Dedifferentiated amniotic fluid mesenchymal stem cell (primary cell): Measurements from ENCODE around the gene NCBP2.
"Not testable (repeated sequence)": the region's sequence is repeated elsewhere in the genome, so short reads cannot be mapped to it uniquely, and the experiment has no call there.

Source experiments
- DNase-seq: peaks from one replicate; pipeline ENCODE4 v3.0.0-alpha.2; 2016; ENCODE audit errors: extremely low spot score

Gene NCBP2

DNA sequence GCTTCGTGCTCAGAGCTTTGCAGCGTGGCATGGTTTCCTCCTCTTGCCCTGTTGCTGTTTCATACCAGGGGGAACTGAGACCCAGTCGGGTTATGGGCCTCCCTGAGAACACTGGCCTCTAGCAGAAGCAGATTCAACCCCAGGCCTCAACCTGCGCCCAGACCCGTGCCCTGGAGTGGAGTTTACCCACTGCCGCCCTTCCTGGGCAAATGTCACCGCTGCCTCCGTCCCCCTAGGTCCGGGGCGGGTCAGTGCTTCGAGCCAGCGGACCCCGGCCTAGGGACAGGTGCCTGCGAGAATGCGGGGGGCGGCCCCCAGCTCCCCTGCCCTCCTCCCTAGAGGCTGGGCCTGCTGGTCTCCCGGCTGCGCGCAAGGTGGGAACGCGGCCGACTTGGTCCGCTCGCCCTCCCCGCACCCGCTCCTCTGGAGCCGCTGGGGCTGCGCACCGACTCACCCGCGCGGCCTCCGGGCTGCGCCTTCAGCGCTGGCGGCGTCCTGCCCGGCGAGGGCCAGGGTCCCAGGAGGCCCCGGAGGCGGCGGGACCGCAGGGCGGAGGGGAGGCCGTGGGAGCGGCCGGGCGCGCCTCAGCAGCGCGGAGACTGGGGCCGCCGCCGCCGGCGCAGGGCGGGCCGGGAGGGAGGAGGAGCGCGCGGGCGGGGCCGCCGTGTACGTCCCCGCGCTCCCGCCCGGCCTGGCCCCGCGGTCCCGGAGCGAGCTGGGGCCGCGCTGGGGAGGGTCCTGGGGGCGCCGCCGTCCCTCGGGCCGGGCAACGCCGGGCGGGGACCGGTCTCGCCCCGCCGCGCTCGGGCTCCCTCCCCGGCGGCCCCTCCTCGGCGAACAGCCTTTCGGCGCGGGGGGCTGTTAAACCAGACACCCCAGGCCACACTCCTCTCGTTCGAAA is 26.2 kb upstream of the NCBP2 start, which contains the start of gene PIGZ:
Gene PIGZ, minus strand, starts transcription at position 601 of the 901 bp plus-strand sequence. CDS start 16,802 bp downstream, outside the sequence.
- no peak for DNase-seq

DNA sequence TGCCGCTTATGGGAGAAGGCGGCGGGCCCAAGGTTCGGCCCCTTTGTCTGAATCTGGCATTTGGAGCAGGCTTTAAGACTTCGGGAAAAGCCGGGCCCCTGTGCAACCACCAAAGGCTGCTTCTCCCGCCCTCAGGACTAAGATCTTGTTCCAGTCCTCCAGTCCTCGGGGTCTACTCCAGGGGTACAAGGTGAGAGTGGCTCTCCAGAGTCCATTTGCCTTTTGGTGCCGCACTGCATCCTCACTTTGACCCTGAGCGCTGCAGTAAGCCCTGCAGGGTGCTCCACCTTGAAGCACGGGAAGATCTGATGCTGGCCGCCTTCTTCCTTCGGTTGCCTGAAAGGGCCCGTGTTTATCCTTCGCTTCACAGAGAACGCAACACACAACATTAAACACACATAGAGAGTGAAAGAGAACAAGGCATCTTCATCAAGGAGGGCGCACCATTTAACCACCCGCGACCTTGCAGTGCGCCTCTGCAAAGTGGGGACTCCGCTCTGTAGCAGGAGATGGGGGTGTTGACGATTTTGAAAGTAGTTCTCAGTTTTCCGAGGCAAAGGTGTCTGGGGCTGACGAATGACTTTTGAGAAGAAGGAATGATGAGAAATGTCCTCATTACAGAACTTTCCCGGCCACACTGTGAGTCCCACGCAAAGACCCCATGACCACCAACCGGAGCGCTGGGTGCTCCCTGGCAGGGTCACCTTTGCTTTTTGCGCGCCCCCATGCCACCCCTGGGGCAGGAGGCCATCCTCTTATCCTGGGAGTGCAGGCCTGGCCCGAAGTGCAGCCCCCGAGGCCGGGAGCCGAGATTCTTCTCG is 25.3 kb upstream of the NCBP2 start:
- DNase-seq: no peak

DNA sequence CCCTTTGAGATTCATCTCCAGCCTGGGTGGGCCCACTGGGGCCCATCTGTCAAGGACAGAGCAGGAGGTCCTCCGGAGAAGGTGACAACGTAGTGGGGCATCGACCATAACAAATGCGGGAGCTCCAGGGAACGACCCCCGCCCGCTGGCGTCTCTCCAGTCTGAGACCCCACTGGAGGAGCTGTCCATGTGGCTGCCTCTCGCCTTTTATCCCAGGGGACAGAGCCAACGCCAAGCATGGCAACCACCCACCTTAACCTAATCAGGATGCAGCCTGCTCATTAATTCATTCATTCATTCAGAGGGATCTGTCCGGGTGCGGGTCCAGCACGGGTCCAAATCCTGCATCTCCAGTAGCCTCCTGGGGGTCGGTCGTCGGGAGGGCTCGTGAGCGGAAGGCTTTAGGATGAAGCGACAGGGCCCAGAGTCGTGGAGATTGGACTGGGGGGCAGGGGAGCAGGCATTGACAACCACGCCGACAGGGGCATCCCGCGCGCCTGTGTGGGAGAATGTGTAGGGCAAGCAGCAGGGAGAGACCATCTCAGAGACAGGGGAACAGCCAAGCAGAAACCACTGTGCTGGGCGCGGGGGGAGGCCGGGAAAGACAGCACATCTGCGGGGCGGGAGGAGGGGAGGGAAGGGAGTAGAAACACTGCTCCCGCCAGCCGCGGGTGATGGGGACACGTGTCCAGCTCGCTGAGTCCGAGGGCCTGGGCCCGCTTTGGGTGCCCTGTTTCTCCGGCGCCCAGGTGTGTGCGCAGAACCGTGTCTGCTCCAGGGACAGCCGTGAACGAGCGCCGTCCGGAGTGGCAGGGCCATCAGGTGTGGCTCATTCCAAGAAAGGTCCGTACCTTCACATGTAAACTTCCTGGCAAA is 24.4 kb upstream of the NCBP2 start:
- DNase-seq: no peak

DNA sequence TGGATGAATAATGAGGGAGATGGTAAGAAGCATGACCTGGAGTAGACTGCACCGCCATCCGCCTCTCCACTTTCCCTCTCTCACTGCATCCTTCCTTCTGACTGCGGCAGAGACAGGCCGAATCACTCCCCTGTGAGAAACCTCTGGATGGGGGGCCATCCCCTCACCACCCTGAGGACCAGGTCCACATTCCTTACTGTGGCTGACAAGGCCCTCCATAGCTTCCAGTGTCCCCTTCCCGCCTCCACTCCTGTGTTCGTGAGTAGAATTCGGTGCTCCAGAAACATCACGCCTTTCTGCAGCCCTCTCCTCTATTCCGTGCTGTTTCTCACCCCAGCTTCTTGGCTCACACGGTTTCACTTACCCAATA is 23.5 kb upstream of the NCBP2 start:
- no peak for DNase-seq

DNA sequence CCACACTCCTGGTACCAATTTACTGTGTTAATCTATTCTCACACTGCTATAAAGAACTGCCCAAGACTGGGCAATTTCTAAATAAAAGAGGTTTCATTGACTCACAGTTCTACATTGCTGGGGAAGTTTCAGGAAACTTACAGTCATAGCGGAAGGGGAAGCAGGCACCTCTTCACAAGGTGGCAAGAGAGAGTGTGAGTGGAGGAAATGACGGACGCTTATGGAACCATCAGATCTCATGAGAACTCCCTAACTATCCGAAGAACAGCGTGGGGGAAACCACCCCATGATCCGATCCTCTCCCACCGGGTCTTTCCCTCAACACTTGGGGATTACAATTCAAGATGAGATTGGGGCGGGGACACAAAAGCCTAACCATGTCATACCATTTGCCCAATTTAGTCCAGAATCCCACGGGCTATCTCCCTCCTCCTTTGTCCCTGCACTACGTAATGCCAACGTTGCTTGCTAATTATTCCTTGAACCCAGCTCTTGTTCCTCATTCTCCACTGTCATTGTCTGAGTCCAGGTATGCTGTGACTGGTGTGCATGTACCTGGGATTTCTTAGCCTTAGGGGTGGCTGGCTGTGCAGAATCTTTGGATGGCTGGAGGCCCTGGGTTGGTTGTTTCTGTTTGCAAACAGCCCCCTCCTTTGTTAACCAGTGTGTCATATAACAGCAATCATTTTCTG is 22.9 kb upstream of the NCBP2 start:
- no peak for DNase-seq

DNA sequence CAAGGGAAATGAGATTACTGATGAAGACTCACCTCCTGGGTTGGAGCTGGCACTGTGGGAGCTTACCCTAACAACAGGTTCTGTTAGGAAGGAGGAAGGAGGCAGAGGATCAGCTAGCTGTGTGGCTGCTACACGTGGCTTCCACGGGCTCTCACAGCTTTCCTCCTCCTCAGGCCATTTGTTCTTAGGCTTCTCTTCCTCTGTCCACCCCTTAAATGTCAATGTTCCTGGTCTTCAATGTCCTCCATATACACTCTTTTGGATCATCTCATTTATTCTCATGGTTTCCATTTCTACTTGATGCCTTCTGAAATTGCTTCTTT is 21.3 kb upstream of the NCBP2 start:
- no peak for DNase-seq

DNA sequence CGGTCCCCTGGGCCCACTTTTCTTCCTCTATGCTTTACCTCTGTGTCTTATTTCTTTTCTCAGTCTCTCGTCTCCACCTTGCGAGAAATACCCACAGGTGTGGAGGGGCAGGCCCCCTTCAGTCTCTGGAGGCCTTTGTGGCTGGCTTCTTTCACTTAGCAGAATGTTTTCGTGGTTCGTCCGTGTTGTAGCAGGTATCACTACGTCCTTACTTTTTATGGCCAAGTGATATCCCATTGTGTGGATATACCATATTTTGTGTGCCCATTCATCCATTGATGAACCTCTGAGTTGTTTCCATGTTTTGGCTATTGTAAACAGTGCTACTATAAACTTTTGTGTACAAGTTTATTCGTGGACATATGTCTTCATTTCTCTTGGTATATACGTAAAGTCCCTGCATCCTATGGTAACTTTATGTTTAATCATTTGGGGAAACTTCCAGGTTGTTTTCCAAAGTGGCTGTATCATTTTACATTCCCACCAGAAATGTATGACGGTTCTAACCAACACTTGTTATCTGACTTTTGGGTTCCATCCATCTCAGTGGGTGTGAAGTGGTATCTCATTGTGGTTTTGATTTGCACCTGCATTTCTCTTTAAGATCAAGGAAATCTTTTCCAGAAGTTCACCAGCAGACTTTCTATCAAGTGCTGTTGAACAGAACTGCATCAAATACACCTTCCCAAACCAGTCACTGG is 20.8 kb upstream of the NCBP2 start:
- no peak for DNase-seq

DNA sequence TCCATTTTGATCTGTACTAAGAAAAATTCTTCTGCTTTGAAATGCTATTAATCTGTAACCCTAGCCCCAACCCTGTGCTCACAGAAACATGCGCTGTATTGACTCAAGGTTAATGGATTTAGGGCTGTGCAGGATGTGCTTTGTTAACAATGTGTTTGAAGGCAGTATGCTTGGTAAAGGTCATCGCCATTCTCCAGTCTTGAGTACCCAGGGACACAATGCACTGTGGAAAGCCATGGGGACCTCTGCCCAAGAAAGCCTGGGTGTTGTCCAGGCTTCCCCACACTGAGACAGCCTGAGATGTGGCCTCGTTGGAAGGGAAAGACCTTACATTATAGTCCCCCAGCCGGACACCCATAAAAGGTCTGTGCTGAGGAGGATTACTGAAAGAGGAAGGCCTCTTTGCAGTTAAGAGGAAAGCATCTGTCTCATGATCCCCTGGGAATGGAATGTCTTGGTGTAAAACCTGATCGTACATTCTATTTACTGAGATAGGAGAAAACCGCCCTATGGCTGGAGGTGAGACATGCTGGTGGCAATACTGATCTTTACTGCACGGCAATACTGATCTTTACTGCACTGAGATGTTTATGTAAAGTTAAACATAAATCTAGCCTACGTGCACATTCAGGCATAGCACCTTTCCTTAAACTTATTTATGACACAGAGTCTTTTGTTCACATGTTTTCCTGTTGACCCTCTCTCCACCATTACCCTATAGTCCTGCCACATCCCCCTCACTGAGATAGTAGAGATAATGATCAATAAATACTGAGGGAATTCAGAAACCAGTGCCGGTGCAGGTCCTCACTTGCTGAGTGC is 20.0 kb upstream of the NCBP2 start:
- no peak for DNase-seq

DNA sequence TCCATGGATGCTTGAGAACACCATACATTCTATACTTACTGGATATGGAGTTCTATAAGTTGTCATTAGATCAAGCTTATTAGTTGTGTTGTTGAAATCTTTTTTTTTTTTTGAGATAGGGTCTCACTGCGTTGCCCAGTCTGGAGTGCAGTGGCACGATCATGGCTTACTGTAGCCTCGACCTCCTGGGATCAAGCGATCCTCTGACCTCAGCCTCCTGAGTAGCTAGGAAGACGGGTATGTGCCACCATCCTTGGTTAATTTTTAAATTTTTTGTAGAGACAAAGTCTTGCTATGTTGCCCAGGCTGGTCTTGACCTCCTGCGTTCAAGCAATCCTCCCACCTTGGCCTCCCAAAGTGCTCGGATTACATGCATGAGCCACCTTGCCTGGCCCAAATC is 12.5 kb upstream of the NCBP2 start:
- no peak for DNase-seq

DNA sequence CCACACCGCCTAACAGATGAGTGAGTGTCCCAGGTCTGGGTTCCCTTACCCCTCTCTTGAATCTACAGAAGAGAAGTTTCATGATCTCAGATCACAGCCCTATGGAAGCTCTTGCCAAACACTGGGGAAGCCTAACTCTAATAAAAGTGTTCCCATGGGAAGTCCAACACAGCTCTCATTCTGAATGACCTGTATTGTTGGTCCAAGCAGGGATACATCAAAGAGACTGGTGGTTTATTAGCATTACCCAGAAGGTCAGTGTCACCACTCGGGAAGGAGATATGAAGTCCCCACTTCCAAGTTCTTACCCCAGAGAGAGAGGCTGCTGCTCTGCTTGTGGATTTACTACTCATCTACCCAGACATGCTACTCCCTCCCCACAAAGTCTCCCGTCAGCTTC is 9.0 kb upstream of the NCBP2 start:
- no peak for DNase-seq

DNA sequence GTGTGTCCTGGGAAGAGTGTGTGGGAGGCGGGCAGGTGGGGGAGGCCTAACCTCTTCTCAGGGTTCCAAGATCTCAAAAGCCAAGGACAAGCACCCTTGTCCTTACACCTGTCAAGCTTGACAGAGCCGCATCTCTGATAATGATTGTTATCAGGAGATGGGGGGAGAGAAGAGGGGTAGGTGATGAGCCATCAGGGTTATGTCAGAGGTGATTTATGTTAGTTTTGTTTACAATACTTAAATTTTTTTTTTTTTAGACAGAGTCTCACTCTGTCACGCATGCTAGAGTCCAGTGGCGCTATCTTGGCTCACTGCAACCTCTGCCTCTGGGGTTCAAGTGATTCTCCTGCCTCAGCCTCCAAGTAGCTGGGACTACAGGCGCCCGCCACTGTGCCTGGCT is 7.4 kb upstream of the NCBP2 start:
- DNase-seq: no peak

DNA sequence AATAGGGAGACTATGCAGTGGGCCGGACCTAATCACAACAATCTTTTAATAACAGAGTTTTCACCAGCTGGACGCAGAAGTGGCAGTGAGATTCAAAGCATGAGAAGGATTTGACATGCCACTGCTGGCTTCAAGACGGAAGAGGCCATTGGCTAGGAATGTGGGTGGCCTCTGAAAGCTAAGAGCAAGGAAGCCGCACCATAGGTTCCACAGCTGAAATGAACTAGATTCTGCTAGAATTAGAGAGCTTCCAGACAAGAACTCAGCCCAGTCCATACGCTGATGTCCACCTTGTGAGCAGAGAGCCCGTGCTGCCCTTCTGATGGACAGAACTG is 6.9 kb upstream of the NCBP2 start:
- no peak for DNase-seq

DNA sequence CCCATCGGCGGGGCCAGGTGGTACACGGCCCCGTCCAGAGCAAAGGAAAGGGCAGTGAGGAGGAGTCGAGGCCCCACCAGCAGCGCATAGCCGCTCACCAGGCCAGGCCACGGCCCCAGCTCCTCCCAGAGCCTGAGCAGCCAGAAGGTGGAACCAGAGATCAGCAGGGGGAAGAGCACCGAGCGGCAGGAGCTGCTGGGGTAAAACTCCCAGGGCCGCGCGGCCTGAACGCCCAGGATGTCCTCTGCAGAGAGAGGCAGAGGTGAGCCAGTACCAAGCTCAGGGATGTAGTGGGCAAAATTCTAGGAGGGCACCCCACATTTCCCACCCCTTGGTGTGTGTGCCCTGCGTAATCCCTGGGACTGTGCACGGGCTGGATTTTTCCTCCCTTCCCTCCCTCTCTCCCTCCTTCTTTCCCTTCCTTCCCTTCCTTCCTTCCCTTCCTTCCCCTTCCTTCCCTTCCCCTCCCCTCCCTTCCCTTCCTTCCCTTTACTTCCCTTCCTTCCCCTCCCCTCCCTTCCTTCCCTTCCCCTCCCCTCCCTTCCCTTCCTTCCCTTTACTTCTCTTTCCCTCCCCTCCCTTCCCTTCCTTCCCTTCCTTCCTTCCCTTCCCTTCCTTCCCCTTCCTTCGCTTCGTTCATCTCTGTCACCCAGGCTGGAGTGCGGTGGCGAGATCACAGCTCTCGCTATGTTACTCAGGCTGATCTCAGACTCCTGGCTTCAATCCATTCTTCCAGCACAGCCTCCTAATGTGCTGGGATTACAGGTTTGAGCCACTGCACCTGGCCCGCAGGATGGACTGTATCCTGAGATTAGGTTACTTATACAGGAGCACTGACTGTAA is 6.3 kb upstream of the NCBP2 start:
- no peak for DNase-seq

DNA sequence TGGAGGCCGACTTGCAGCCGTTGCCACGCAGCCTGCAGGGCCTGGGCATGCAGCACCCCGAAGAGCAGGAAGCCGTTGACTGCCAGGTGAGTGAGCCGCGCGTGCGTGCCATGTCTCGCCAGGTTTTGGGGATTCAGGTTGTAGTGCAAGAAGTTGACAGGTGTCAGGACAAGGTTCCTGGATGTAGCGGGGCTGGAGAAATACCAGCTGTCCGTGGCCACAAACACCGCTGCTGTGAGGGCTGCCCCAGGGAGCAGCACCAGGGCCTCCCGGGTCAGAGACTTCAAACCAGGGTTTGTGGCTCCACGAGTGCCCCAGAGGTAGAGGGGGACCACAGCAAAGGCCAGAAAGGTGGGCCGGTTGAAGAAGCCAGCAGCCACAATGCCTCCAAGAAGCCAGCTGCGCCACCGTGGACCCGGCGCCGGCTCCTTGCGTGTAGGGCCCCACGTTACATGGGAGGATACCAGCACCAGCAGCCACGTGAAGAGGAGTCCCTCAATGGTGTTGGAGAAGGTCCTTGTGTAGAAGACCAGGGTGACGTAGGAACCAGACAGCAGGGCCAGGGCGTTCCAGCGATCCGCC is 5.6 kb upstream of the NCBP2 start:
- no peak for DNase-seq

DNA sequence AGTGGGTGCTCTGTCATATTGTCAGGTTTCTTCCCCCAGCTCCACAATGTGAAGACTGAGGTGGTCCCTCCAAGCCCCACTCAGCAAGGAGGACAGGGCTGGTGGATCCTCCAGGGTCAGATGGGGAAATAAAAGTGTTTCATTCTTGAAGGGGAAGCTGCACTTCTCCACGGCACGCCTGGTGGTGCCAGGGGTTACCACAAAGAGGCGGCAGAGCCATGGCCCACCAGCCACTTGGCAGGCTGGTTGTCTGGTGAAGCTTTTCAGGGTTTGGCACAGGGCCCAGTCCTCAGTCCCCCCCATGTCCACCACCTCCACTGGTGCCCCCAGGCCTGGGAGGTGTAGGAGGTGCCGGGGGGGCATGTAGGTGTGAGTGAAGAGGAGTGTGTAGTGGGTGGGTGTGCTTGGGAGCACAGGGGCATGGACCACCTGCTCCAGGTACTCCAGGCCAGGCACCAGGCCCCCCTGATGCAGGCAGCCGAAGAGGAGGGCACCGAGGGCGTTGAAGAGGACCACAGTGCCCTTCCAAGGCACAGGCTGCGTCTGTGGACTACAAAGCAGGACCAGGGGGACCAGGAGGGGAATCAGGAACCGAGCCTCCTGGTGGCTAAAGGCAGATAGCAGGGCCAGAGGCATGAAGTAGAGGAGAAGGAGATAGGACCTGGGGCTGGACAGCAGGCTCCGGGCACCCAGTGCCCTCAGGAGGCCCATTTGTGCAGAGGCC is 5.0 kb upstream of the NCBP2 start:
- DNase-seq: no peak

DNA sequence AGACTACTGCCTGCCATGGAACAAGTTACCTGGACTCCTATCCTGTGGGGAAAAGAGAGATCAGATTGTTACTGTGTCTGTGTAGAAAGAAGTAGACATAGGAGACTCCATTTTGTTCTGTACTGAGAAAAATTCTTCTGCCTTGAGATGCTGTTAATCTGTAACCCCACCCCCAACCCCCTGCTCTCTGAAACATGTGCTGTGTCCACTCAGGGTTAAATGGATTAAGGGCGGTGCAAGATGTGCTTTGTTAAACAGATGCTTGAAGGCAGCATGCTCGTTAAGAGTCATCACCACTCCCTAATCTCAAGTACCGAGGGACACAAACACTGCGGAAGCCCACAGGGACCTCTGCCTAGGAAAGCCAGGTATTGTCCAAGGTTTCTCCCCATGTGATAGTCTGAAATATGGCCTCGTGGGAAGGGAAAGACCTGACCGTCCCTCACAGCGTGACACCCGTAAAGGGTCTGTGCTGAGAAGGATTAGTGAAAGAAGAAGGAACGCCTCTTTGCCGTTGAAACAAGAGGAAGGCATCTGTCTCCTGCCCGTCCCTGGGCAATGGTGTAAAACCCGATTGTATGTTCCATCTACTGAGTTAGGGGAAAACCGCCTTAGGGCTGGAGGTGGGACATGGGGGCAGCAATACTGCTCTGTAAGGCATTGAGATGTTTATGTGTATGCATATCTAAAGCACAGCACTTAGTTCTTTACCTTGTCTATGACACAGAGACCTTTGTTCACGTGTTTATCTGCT is 1.9 kb upstream of the NCBP2 start:
- DNase-seq: not testable (repeated sequence)

DNA sequence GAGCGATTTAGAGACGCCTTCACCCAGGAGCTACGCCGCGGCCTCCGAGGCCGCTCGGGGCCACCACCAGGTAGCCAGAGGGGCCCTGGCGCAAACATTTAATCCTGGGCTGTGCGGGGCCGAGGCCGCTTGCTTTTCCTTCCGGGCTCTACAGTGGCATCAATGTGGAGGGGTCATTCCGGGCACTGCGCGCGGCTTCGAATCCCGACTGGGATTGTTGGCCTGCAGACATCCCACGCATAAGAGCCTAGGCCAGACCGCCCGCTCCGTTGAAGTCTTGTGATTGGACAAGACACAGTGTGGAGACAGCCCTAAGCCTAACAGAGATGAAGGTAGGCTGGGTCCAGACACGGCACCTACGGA is 568 bp upstream of the NCBP2 start:
- DNase-seq: no peak
